OCI-LY3 (cell line): ENCODE results near the gene QSOX2.

Experiments used
- H2AFZ ChIP-seq: fragments of 200-600, 300-600 bp; shearing (Covaris generic); 2 replicates; pipeline ENCODE4 v1.6.0; 2014; ENCODE audit warnings: antibody characterized with exemption, low read depth, low read length
- H3K27ac ChIP-seq: fragments of 200-600, 300-600 bp; sonication (generic); 2 replicates; pipeline ENCODE4 v1.5.1; 2014; ENCODE audit warnings: mild to moderate bottlenecking, low read length, moderate library complexity, mixed read lengths
- H3K27me3 ChIP-seq: fragments of 200-600, 300-600 bp; sonication (generic); 2 replicates; pipeline ENCODE4 v1.6.1; 2014; ENCODE audit warnings: low read depth, low read length, mixed read lengths
- H3K36me3 ChIP-seq: fragments of 200-600, 300-600 bp; sonication (generic); replicated peaks from 2 replicates; pipeline ENCODE3; 2014; ENCODE audit warnings: low read depth, low read length, mixed read lengths
- H3K4me1 ChIP-seq: fragments of 300-600, 200-600 bp; sonication (generic); 2 replicates; pipeline ENCODE4 v1.6.1; 2014; ENCODE audit warnings: low read length, mixed read lengths
- H3K4me2 ChIP-seq: fragments of 200-600, 300-600 bp; sonication (generic); 2 replicates; pipeline ENCODE4 v1.6.1; 2014; ENCODE audit warnings: low read length, mixed read lengths
- H3K4me3 ChIP-seq: fragments of 300-600, 200-600 bp; sonication (generic); 2 replicates; pipeline ENCODE4 v1.5.1; 2014; ENCODE audit warnings: antibody characterized with exemption, mild to moderate bottlenecking, low read length, moderate library complexity
- H3K79me2 ChIP-seq: fragments of 300-600, 200-600 bp; shearing (Covaris generic); 2 replicates; pipeline ENCODE4 v1.6.1; 2014; ENCODE audit warnings: mild to moderate bottlenecking, low read length, mixed read lengths
- H3K9ac ChIP-seq: fragments of 300-600, 200-600 bp; shearing (Covaris generic); 2 replicates; pipeline ENCODE4 v1.6.0; 2014; ENCODE audit warnings: mild to moderate bottlenecking, low read length, moderate library complexity
- H3K9me3 ChIP-seq: fragments of 200-600, 300-600 bp; shearing (Covaris generic); 2 replicates; pipeline ENCODE4 v1.6.1; 2014; ENCODE audit warnings: low read length, mixed read lengths; ENCODE audit not compliant: insufficient read depth
- H4K20me1 ChIP-seq: fragments of 200-600, 300-600 bp; sonication (generic); 2 replicates; pipeline ENCODE4 v1.6.1; 2016; ENCODE audit warnings: low read length, mixed read lengths; ENCODE audit not compliant: insufficient read depth
- CTCF ChIP-seq: fragments of 200-600, 300-600 bp; sonication (generic); IDR thresholded peaks from 2 replicates; pipeline ENCODE4 v1.5.1; 2014; ENCODE audit warnings: antibody characterized with exemption, low read length, low read depth
- EZH2phosphoT487 ChIP-seq: fragments of 200-600 bp; shearing (Covaris generic); IDR thresholded peaks from 2 replicates; pipeline ENCODE4 v1.6.1; 2018; ENCODE audit warnings: antibody characterized with exemption, mixed run types, low read depth

The QSOX2 gene

GRCh38 chr9:136260936-136261472, 15.4 kb upstream of the QSOX2 start:
- Histone ChIP-seq H3K4me2 (no peak overlapping the region), H3K9ac (no peak overlapping the region), H3K79me2 (no peaks in the 10 kb centered on the region), H3K27me3 (0 out of 2 replicates have a peak, but pooled peaks cover 9% of the 10 kb centered on the region), H3K36me3 (no peaks in the 10 kb centered on the region), H4K20me1 (no peaks in the 10 kb centered on the region), H3K9me3 (no peaks in the 10 kb centered on the region), H3K4me1 (no peaks in the 10 kb centered on the region), H3K27ac (no peak overlapping the region), H3K4me3 (no peak overlapping the region), H2AFZ (no peak overlapping the region)
- TF ChIP-seq CTCF: no peak
- no peak for TF ChIP-seq EZH2phosphoT487

GRCh38 chr9:136260521-136260920, 14.9 kb upstream of the QSOX2 start:
- Histone ChIP-seq H4K20me1 (no peaks in the 10 kb centered on the region), H3K36me3 (no peaks in the 10 kb centered on the region), H3K9ac (no peak overlapping the region), H3K9me3 (no peaks in the 10 kb centered on the region), H3K27me3 (0 out of 2 replicates have a peak, but pooled peaks cover 9% of the 10 kb centered on the region), H2AFZ (no peak overlapping the region), H3K4me1 (no peaks in the 10 kb centered on the region), H3K4me2 (no peak overlapping the region), H3K79me2 (no peaks in the 10 kb centered on the region), H3K27ac (no peak overlapping the region), H3K4me3 (no peak overlapping the region)
- TF ChIP-seq EZH2phosphoT487: no peak
- no peak for TF ChIP-seq CTCF

- Histone ChIP-seq H3K9ac (no peak overlapping the region), H3K9me3 (no peaks in the 10 kb centered on the region), H3K36me3 (no peaks in the 10 kb centered on the region), H3K27ac (no peak overlapping the region), H2AFZ (no peak overlapping the region), H3K79me2 (no peaks in the 10 kb centered on the region), H3K4me2 (no peak overlapping the region), H4K20me1 (no peaks in the 10 kb centered on the region), H3K4me1 (no peaks in the 10 kb centered on the region), H3K27me3 (0 out of 2 replicates have a peak, but pooled peaks cover 16% of the 10 kb centered on the region), H3K4me3 (no peak overlapping the region)
- TF ChIP-seq CTCF (no peak), EZH2phosphoT487 (no peak)
These were observed 14.2 kb upstream of the QSOX2 start for GRCh38 chr9:136259836-136260235.

- H3K27me3 ChIP-seq: 0 out of 2 replicates have a peak, but pooled peaks cover 16% of the 10 kb centered on the region
- no peaks in the 10 kb centered on the region for H3K9me3 ChIP-seq
- TF ChIP-seq EZH2phosphoT487: no peak
- TF ChIP-seq CTCF: no peak
- H2AFZ ChIP-seq: no peak overlapping the region
- no peak overlapping the region for H3K4me3 ChIP-seq
- H3K36me3 ChIP-seq: no peaks in the 10 kb centered on the region
- no peaks in the 10 kb centered on the region for H3K4me1 ChIP-seq
- H3K79me2 ChIP-seq: no peaks in the 10 kb centered on the region
- H3K27ac ChIP-seq: no peak overlapping the region
- H3K9ac ChIP-seq: no peak overlapping the region
- no peaks in the 10 kb centered on the region for H4K20me1 ChIP-seq
- no peak overlapping the region for H3K4me2 ChIP-seq
These were observed 13.9 kb upstream of the QSOX2 start for GRCh38 chr9:136259517-136259813.
